ENCODE results near the gene SMAD7. TPM values are rescaled to one million over a fixed set of nuclear protein-coding genes. Genes with fewer than 3 reads are reported as not detected.

Gene SMAD7
- total RNA-seq, 4 donors from 2014 or later = 9.1 to 13.4 (median 10.8) TPM

DNA sequence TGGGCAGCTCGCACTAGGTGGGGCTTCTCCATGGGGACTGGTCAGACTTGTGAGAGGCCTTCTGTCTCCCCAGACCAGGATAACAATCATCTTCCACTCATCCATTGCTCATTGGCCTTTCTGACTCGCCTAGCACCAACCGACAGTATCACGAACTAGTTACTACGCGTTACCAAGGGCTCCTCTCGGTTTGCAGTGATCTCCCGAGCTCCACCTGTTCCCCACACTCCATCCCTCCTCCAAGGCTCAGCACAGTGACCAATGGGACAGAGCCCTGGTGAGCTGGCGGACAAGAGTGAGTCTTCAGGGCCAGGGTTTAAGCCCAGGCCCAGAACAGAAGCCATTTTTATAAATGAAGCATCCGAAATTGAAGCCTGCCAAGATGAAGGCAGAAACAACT lies 42.8 kb upstream of the SMAD7 start:
- DNase-seq (no peak), ATAC-seq (no peak)
- in situ Hi-C loops (cut with MboI; ENCODE audit: low sequenced_read_pairs in 4 of 4) (no loop called here), intact Hi-C loops (cut with DNase I; ENCODE audit: low total_unique reads) (no loop called here)
- H3K9me3 ChIP-seq = no peaks in the 10 kb centered on the region
- H3K4me3 ChIP-seq = no peak overlapping the region
- peaks cover 32 to 34% of the 10 kb centered on the region in 2 donors for H3K4me1 ChIP-seq
- peak overlapping the region in 3 of 4 donors; percentile 52 to 67 (median 58) for H3K27ac ChIP-seq
- no peaks in the 10 kb centered on the region for H3K27me3 ChIP-seq
- no peak for TF ChIP-seq CTCF (IDR thresholded peaks at IDR 0.05 in 4 of 5, conservative IDR thresholded peaks at IDR 0.05 in 1 of 5)
- TF ChIP-seq POLR2A (IDR thresholded peaks at IDR 0.05) = no peak
- no peaks in the 10 kb centered on the region for H3K36me3 ChIP-seq

GRCh38 chr18:48992791-48993555 lies 42.2 kb upstream of the SMAD7 start:
- intact Hi-C loops (cut with DNase I; ENCODE audit: low total_unique reads) (no loop called here), in situ Hi-C loops (cut with MboI; ENCODE audit: low sequenced_read_pairs in 4 of 4) (no loop called here)
- TF ChIP-seq POLR2A (IDR thresholded peaks at IDR 0.05) = no peak
- no peak for TF ChIP-seq CTCF (IDR thresholded peaks at IDR 0.05 in 4 of 5, conservative IDR thresholded peaks at IDR 0.05 in 1 of 5)
- DNase-seq (no peak), ATAC-seq (no peak)
- H3K4me3 ChIP-seq = no peak overlapping the region
- H3K9me3 ChIP-seq = no peaks in the 10 kb centered on the region
- H3K4me1 ChIP-seq = peaks cover 26 to 28% of the 10 kb centered on the region in 2 donors
- no peaks in the 10 kb centered on the region for H3K36me3 ChIP-seq
- H3K27ac ChIP-seq = peak overlapping the region in 2 of 4 donors; percentile 52 to 58
- H3K27me3 ChIP-seq = no peaks in the 10 kb centered on the region

- intact Hi-C loops (cut with DNase I; ENCODE audit: low total_unique reads) = no loop called here
- peaks cover 18 to 19% of the 10 kb centered on the region in 2 donors for H3K4me1 ChIP-seq
- no peak overlapping the region for H3K27ac ChIP-seq
- in situ Hi-C loops (cut with MboI; ENCODE audit: low sequenced_read_pairs in 4 of 4) = no loop called here
- no peak overlapping the region for H3K4me3 ChIP-seq
- H3K9me3 ChIP-seq = no peaks in the 10 kb centered on the region
- no peaks in the 10 kb centered on the region for H3K36me3 ChIP-seq
- TF ChIP-seq CTCF (IDR thresholded peaks at IDR 0.05 in 4 of 5, conservative IDR thresholded peaks at IDR 0.05 in 1 of 5) = no peak
- TF ChIP-seq POLR2A (IDR thresholded peaks at IDR 0.05) = no peak
- H3K27me3 ChIP-seq = no peaks in the 10 kb centered on the region
- DNase-seq (no peak), ATAC-seq (no peak)
Measured at GRCh38 chr18:48992133-48992532, 41.4 kb upstream of the SMAD7 start.

- no peaks in the 10 kb centered on the region for H3K36me3 ChIP-seq
- H3K4me1 ChIP-seq = peaks cover 13 to 15% of the 10 kb centered on the region in 2 donors
- in situ Hi-C loops (cut with MboI; ENCODE audit: low sequenced_read_pairs in 4 of 4) (no loop called here), intact Hi-C loops (cut with DNase I; ENCODE audit: low total_unique reads) (no loop called here)
- no peak overlapping the region for H3K27ac ChIP-seq
- no peak for ATAC-seq
- H3K9me3 ChIP-seq = no peaks in the 10 kb centered on the region
- no peaks in the 10 kb centered on the region for H3K27me3 ChIP-seq
- DNase-seq = no peak
- TF ChIP-seq POLR2A (IDR thresholded peaks at IDR 0.05) (no peak), CTCF (IDR thresholded peaks at IDR 0.05 in 4 of 5, conservative IDR thresholded peaks at IDR 0.05 in 1 of 5) (no peak)
- H3K4me3 ChIP-seq = no peak overlapping the region
Measured at GRCh38 chr18:48991676-48992075, 40.9 kb upstream of the SMAD7 start.

DNA sequence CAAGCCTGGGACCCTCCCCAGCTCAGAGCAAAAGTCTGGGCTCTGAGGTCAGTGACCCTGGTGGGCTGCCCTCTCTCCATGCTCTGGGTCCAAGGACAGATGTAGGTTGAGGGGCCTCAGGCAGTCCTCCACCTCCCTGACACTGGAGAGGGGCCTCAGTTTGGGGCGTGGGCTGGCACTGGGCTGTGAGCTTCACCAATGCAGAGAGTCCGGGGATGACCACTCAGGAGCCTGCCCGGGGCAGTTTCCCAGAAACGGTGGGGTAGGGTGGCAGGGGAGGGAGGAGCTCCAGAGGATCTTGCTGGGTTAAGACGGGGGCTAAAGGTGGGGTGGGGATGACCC lies 40.5 kb upstream of the SMAD7 start:
- DNase-seq = no peak
- no peak overlapping the region for H3K4me3 ChIP-seq
- intact Hi-C loops (cut with DNase I; ENCODE audit: low total_unique reads) = no loop called here
- no peaks in the 10 kb centered on the region for H3K36me3 ChIP-seq
- no peak overlapping the region for H3K27ac ChIP-seq
- no peak for TF ChIP-seq CTCF (IDR thresholded peaks at IDR 0.05 in 4 of 5, conservative IDR thresholded peaks at IDR 0.05 in 1 of 5)
- TF ChIP-seq POLR2A (IDR thresholded peaks at IDR 0.05) = no peak
- in situ Hi-C loops (cut with MboI; ENCODE audit: low sequenced_read_pairs in 4 of 4) = no loop called here
- no peak for ATAC-seq
- H3K4me1 ChIP-seq = peaks cover 12 to 13% of the 10 kb centered on the region in 2 donors
- no peaks in the 10 kb centered on the region for H3K9me3 ChIP-seq
- H3K27me3 ChIP-seq = no peaks in the 10 kb centered on the region

Measured in gastrocnemius medialis (tissue), 4 donors.